Common myeloid progenitor, CD34-positive (primary cell): ENCODE results near the gene CCDC68.
A peak's percentile ranks its signal among the peaks of the same experiment; 100 is the strongest.

ENCODE experiments used
- CTCF ChIA-PET: fragments of 350-600 bp; sonication (Branson Sonifier 250); formaldehyde crosslinking; loops from one replicate; lab custom pipeline; 2021; ENCODE audit warnings: antibody characterized with exemption; lab: Charles Lee
- POLR2A ChIA-PET: fragments of 350-600 bp; sonication (Branson Sonifier 250); formaldehyde crosslinking; loops from one replicate; lab custom pipeline; 2021; ENCODE audit warnings: antibody characterized with exemption; lab: Charles Lee
- DNase-seq, 3 donors: peaks; one replicate each; pipeline versions ENCODE4 v3.0.0 to v3.0.0-alpha.2; 2013
- H3K27ac ChIP-seq, 2 experiments: 1 replicate in 1 of 2; 2 replicates in 1 of 2; pipeline ENCODE4 v1.7.0; 2013; ENCODE audit warnings: inconsistent platforms in 2 of 2, low read length in 2 of 2, mild to moderate bottlenecking in 2 of 2, low read depth in 1 of 2, moderate library complexity in 1 of 2; ENCODE audit not compliant: severe bottlenecking in 2 of 2, insufficient read depth in 1 of 2, poor library complexity in 1 of 2
- H3K27me3 ChIP-seq, 5 experiments: replicated peaks in 2 of 5; 1 replicate in 3 of 5; 2 replicates in 2 of 5; pipeline versions ENCODE4 v1.6.1 to v1.7.0; 2013; ENCODE audit warnings: low read length in 4 of 5, mild to moderate bottlenecking in 2 of 5, moderate library complexity in 2 of 5, inconsistent platforms in 1 of 5; ENCODE audit not compliant: insufficient read depth in 5 of 5, control insufficient read depth in 4 of 5
- H3K36me3 ChIP-seq, 4 experiments: 1 replicate in 2 of 4; 2 replicates in 2 of 4; pipeline versions ENCODE4 v1.6.1 to v1.7.0; 2013; ENCODE audit warnings: low read length in 3 of 4, control low read depth in 1 of 4, mild to moderate bottlenecking in 1 of 4; ENCODE audit not compliant: control insufficient read depth in 4 of 4, insufficient read depth in 4 of 4
- H3K4me1 ChIP-seq, 4 experiments: 1 replicate in 3 of 4; 2 replicates in 1 of 4; pipeline versions ENCODE4 v1.6.1 to v1.7.1; 2013; ENCODE audit warnings: low read length in 3 of 4, mild to moderate bottlenecking in 3 of 4, control low read depth in 1 of 4, inconsistent platforms in 1 of 4, moderate library complexity in 1 of 4; ENCODE audit not compliant: control insufficient read depth in 4 of 4, insufficient read depth in 4 of 4; ENCODE audit errors: control extremely low read depth in 1 of 4
- H3K4me3 ChIP-seq, 7 experiments: 1 replicate in 4 of 7; 2 replicates in 3 of 7; pipeline versions ENCODE4 v1.5.1 to v1.7.0; 2013; ENCODE audit warnings: mild to moderate bottlenecking in 7 of 7, low read length in 6 of 7, moderate library complexity in 6 of 7, inconsistent platforms in 2 of 7, low read depth in 2 of 7, control low read depth in 1 of 7; ENCODE audit not compliant: insufficient read depth in 4 of 7, control insufficient read depth in 1 of 7; ENCODE audit errors: extremely low read depth in 1 of 7
- H3K9me3 ChIP-seq, 5 experiments: 1 replicate in 4 of 5; 2 replicates in 1 of 5; pipeline versions ENCODE4 v1.6.1 to v1.7.1; 2013; ENCODE audit warnings: low read length in 4 of 5, mild to moderate bottlenecking in 2 of 5, inconsistent platforms in 1 of 5, low read depth in 1 of 5, moderate library complexity in 1 of 5; ENCODE audit not compliant: control insufficient read depth in 4 of 5, insufficient read depth in 2 of 5; ENCODE audit errors: control extremely low read depth in 1 of 5
- WGBS: methylation state at CpG from one replicate; pipeline ENCODE4 v1.1.5; 2013; ENCODE audit not compliant: insufficient coverage; 5-methylcytosine and 5-hydroxymethylcytosine counted together

CCDC68 gene

GRCh38 chr18:54945576-54946125 lies 13.6 kb downstream of the CCDC68 start:
- H3K4me1 ChIP-seq = peaks cover 2 to 16% (median 4%) of the 10 kb centered on the region in 4 experiments
- H3K27me3 ChIP-seq = peaks cover 0 to 2% (median 0%) of the 10 kb centered on the region in 5 experiments
- H3K4me3 ChIP-seq = peak overlapping the region in 6 of 7 experiments; percentile 60 to 92 (median 80)

GRCh38 chr18:54942569-54942968 lies 16.7 kb downstream of the CCDC68 start:
- Histone ChIP-seq H3K9me3 (no peaks in the 10 kb centered on the region), H3K4me1 (peaks cover 2 to 16% (median 4%) of the 10 kb centered on the region in 4 experiments), H3K4me3 (no peak overlapping the region), H3K36me3 (no peaks in the 10 kb centered on the region), H3K27ac (no peak overlapping the region), H3K27me3 (no peaks in the 10 kb centered on the region)
- ChIA-PET POLR2A (no interaction called here), CTCF (no interaction called here)
- WGBS = 100% methylated on average over 2 of the region's 3 CpGs
- DNase-seq = no peak

More at GRCh38 chr18:54945576-54946125, 13.6 kb downstream of the CCDC68 start:
- POLR2A ChIA-PET = no interaction called here
- Histone ChIP-seq H3K36me3 (no peaks in the 10 kb centered on the region), H3K9me3 (no peaks in the 10 kb centered on the region), H3K27ac (peak overlapping the region in 1 of 2 experiments; percentile 84)
- CTCF ChIA-PET = interaction anchor here (1.7 kb wide), 1 partner anchor 266 kb away, joined by 5 read pairs; no protein-coding TSS in a partner anchor
- WGBS = 94% methylated on average over 3 of the region's 4 CpGs
- no peak for DNase-seq

DNA sequence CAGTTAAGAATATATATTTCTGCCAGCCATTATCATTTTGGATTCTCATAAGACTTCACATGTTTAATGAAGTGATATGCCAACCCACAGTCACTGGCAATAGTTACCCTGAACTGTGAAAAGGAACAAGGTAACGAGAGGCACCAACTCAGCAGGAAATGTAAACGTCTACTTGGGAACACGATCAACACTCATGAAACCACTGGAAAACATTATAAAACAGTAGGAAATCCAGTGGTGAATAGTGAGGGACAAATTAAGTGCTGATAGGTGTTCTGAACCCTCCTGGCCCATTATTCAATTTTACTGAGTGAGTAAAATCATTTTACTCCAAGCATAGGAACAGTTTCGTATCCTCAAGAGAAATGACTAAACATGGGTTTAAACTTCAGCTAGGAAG lies 17.1 kb downstream of the CCDC68 start:
- Histone ChIP-seq H3K4me1 (peaks cover 2 to 14% (median 4%) of the 10 kb centered on the region in 4 experiments), H3K27me3 (no peaks in the 10 kb centered on the region), H3K27ac (no peak overlapping the region), H3K36me3 (no peaks in the 10 kb centered on the region), H3K4me3 (no peak overlapping the region), H3K9me3 (no peaks in the 10 kb centered on the region)
- CTCF ChIA-PET = no interaction called here
- no peak for DNase-seq
- WGBS = 40% methylated on average over 1 of the region's 4 CpGs
- POLR2A ChIA-PET = no interaction called here

DNA sequence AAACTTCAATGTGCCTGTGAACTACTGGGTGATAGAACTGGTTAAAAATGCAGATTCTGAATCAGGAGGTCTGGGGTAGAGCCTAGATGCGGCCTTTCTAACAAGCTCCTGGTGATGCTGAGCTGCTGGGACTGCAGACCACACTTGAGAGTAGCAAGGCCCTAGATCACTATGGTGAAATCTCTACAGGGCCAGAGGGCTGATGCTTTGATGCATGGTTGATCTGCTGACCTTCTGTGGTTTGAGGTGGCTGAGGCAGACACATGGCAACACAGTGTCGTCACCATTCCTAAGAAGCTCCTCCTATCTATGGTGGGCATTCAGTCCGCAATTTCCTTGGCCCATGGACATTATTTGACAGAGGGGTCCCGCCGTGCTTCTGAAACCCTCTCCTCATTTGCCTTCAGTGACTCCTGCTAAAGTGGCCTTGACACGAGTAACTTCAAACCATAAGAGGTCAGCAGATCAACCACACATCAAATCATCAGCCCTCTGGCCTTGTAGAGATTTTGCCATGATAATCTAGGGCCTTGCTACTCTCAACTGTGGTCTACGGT lies 19.8 kb downstream of the CCDC68 start:
- WGBS = 97% methylated on average over 7 of the region's 7 CpGs
- no peak overlapping the region for H3K27ac ChIP-seq
- H3K36me3 ChIP-seq = no peaks in the 10 kb centered on the region
- CTCF ChIA-PET = interaction anchor here (1.4 kb wide), 1 partner anchor 12 kb away, joined by 3 read pairs; no protein-coding TSS in a partner anchor
- no peaks in the 10 kb centered on the region for H3K4me1 ChIP-seq
- POLR2A ChIA-PET = no interaction called here
- no peaks in the 10 kb centered on the region for H3K27me3 ChIP-seq
- no peaks in the 10 kb centered on the region for H3K9me3 ChIP-seq
- no peak for DNase-seq
- no peak overlapping the region for H3K4me3 ChIP-seq

DNA sequence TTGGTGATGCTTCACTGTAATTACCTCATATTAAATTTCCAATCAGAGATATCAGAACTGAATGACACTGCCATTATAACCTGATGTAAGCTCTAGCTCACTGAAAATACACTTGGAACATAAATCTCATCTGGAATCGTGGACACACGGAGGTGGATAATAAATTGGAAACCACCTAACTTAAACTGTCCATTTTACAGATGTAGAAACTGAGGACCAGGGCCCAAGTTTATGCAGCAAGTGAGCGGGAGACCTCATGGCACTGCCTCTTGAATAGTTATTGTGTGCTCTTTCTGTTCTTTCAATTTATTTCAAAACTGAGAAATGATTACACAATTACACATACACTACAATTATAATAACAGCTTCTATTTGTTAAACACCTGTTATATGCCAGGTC lies 20.8 kb downstream of the CCDC68 start:
- ChIA-PET CTCF (no interaction called here), POLR2A (no interaction called here)
- WGBS = 100% methylated on average over 1 of the region's 3 CpGs
- Histone ChIP-seq H3K27ac (no peak overlapping the region), H3K27me3 (no peaks in the 10 kb centered on the region), H3K4me1 (no peaks in the 10 kb centered on the region), H3K4me3 (no peak overlapping the region), H3K9me3 (no peaks in the 10 kb centered on the region), H3K36me3 (no peaks in the 10 kb centered on the region)
- no peak for DNase-seq

DNA sequence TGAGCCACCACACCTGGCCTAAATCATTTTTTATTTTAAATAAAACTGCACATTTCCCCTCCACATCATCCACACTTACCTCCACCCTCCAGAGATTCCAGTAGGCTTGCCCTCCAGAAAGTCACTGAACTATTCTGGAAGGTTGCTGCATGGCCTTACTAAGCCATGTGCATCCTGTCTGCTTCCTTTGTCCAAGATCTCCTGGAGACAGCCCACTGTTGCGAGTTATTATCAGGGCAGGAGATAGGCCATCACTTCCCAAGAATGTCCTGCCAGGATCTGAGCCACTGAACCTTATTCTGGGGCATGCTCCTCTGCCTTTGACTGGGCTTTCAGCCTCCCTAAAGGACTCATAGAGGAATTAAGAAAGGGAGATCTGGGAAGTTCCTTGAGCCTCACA lies 26.8 kb downstream of the CCDC68 start:
- no peak for DNase-seq
- POLR2A ChIA-PET = no interaction called here

DNA sequence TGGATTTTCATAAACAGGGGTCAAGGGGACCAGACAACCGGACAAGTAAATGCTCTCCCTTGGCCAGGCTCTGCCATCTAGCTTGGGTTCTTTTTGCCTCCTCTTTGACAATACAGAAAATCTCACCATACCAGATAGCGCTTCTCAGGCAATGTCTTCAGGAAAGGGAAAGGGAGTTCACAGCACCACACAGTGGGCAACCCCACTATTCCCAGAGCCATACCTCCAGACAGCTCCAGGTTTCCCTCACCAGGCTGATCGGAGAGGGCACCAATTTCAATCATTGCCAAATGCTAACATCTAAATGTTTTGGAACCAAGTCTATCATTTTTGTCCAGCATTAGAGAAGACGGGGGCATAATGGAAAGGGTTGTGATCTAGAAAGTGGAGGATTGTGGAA lies 28.1 kb downstream of the CCDC68 start:
- no peaks in the 10 kb centered on the region for H3K4me1 ChIP-seq
- H3K9me3 ChIP-seq = no peaks in the 10 kb centered on the region
- H3K27ac ChIP-seq = no peak overlapping the region
- POLR2A ChIA-PET = no interaction called here
- H3K27me3 ChIP-seq = no peaks in the 10 kb centered on the region
- no peak overlapping the region for H3K4me3 ChIP-seq
- WGBS = 93% methylated on average over 2 of the region's 4 CpGs
- CTCF ChIA-PET = interaction anchor here (1.2 kb wide), 1 partner anchor 13 kb away, joined by 4 read pairs; no protein-coding TSS in a partner anchor
- H3K36me3 ChIP-seq = no peaks in the 10 kb centered on the region
- no peak for DNase-seq

More for the DNA sequence above, 26.8 kb downstream of the CCDC68 start:
- WGBS = 100% methylated on average over 1 of the region's 1 CpG
- H3K36me3 ChIP-seq = no peaks in the 10 kb centered on the region
- H3K27ac ChIP-seq = no peak overlapping the region
- CTCF ChIA-PET = no interaction called here
- no peaks in the 10 kb centered on the region for H3K4me1 ChIP-seq
- no peaks in the 10 kb centered on the region for H3K9me3 ChIP-seq
- H3K4me3 ChIP-seq = no peak overlapping the region
- no peaks in the 10 kb centered on the region for H3K27me3 ChIP-seq
